ENCODE results near the gene TMEM231.

The TMEM231 gene

GRCh38 chr16:75535901-75536300, 20.2 kb downstream of the TMEM231 start, which contains the start of gene CHST5:
TSS of gene CHST5 (minus strand) at chr16:75536108. CDS start at chr16:75530384, 5,724 bp downstream.
- DNase-seq (ENCODE audit: low read depth) = no peak
- no peak for TF ChIP-seq CTCF (conservative IDR thresholded peaks at IDR 0.05; ENCODE audit: low read depth, low read length)
- H3K4me3 ChIP-seq (ENCODE audit: low read length) = no peak within 1 kb of the TSS

- no peak for TF ChIP-seq CTCF (conservative IDR thresholded peaks at IDR 0.05; ENCODE audit: low read depth, low read length)
- DNase-seq (ENCODE audit: low read depth) = no peak
- H3K4me3 ChIP-seq (ENCODE audit: low read length) = no peak overlapping the region
Measured at GRCh38 chr16:75535211-75535843, 20.7 kb downstream of the TMEM231 start.

- no peak for TF ChIP-seq CTCF (conservative IDR thresholded peaks at IDR 0.05; ENCODE audit: low read depth, low read length)
- DNase-seq (ENCODE audit: low read depth) = no peak
- no peak overlapping the region for H3K4me3 ChIP-seq (ENCODE audit: low read length)
Measured at GRCh38 chr16:75534560-75535205, 21.4 kb downstream of the TMEM231 start.

GRCh38 chr16:75532791-75533190, 23.3 kb downstream of the TMEM231 start:
- no peak for DNase-seq (ENCODE audit: low read depth)
- TF ChIP-seq CTCF (conservative IDR thresholded peaks at IDR 0.05; ENCODE audit: low read depth, low read length) = no peak

GRCh38 chr16:75532142-75532765, 23.8 kb downstream of the TMEM231 start:
- H3K4me3 ChIP-seq (ENCODE audit: low read length) = no peak overlapping the region
- no peak for TF ChIP-seq CTCF (conservative IDR thresholded peaks at IDR 0.05; ENCODE audit: low read depth, low read length)
- DNase-seq (ENCODE audit: low read depth) = no peak

More at GRCh38 chr16:75532791-75533190, 23.3 kb downstream of the TMEM231 start:
- H3K4me3 ChIP-seq (ENCODE audit: low read length) = no peak overlapping the region

GRCh38 chr16:75529959-75530358, 26.1 kb downstream of the TMEM231 start:
- no peak for DNase-seq (ENCODE audit: low read depth)
- TF ChIP-seq CTCF (conservative IDR thresholded peaks at IDR 0.05; ENCODE audit: low read depth, low read length) = no peak

More at GRCh38 chr16:75529959-75530358, 26.1 kb downstream of the TMEM231 start:
- no peak overlapping the region for H3K4me3 ChIP-seq (ENCODE audit: low read length)

All from retinal pigment epithelial cell (primary cell).